ENCODE data around the gene SH3GLB1.
A peak's percentile ranks its signal among the peaks of the same experiment; 100 is the strongest.
"Not testable (repeated sequence)": the region's sequence is repeated elsewhere in the genome, so short reads cannot be mapped to it uniquely, and the experiment has no call there.

The SH3GLB1 gene

GRCh38 chr1:86704458-86704971, at the start of gene SH3GLB1:
TSS of gene SH3GLB1 (plus strand) at chr1:86704576. CDS start at chr1:86704900, 324 bp downstream.
- peak; percentile 93 to 97 for DNase-seq (ENCODE audit: low spot score in 2 of 2)
- ATAC-seq (ENCODE audit: low read depth) = peak; percentile 87
- Mint-ChIP-seq H3K9me3 (no peaks in the 10 kb centered on the region), H3K27ac (peak within 1 kb of the TSS; percentile 99), H3K4me3 (peak within 1 kb of the TSS; percentile 92), H3K36me3 (peaks cover 4% of the 10 kb centered on the region), H3K27me3 (no peaks in the 10 kb centered on the region), H3K4me1 (peaks cover 26% of the 10 kb centered on the region)

GRCh38 chr1:86658381-86658780, 46.0 kb upstream of the SH3GLB1 start:
- not testable (repeated sequence) for ATAC-seq (ENCODE audit: low read depth); H3K27ac Mint-ChIP-seq; H3K36me3 Mint-ChIP-seq; DNase-seq (ENCODE audit: low spot score in 2 of 2); H3K4me3 Mint-ChIP-seq; H3K9me3 Mint-ChIP-seq; H3K4me1 Mint-ChIP-seq; H3K27me3 Mint-ChIP-seq

GRCh38 chr1:86666368-86666767, 38.0 kb upstream of the SH3GLB1 start:
- Mint-ChIP-seq H3K27me3 (no peaks in the 10 kb centered on the region), H3K4me1 (peaks cover 2% of the 10 kb centered on the region), H3K27ac (no peak overlapping the region), H3K9me3 (peaks cover 6% of the 10 kb centered on the region), H3K4me3 (no peak overlapping the region), H3K36me3 (peaks cover 6% of the 10 kb centered on the region)
- DNase-seq (ENCODE audit: low spot score in 2 of 2) = no peak
- ATAC-seq (ENCODE audit: low read depth) = no peak

GRCh38 chr1:86687595-86687994, 16.8 kb upstream of the SH3GLB1 start:
- ATAC-seq (ENCODE audit: low read depth) (peak; percentile 50), DNase-seq (ENCODE audit: low spot score in 2 of 2) (no peak)
- Mint-ChIP-seq H3K4me3 (no peak overlapping the region), H3K36me3 (no peaks in the 10 kb centered on the region), H3K27ac (no peak overlapping the region), H3K27me3 (no peaks in the 10 kb centered on the region), H3K9me3 (no peaks in the 10 kb centered on the region), H3K4me1 (no peaks in the 10 kb centered on the region)

GRCh38 chr1:86692641-86693040, 11.7 kb upstream of the SH3GLB1 start:
- Mint-ChIP-seq H3K27me3 (no peaks in the 10 kb centered on the region), H3K36me3 (no peaks in the 10 kb centered on the region), H3K4me1 (no peaks in the 10 kb centered on the region), H3K9me3 (no peaks in the 10 kb centered on the region), H3K27ac (no peak overlapping the region), H3K4me3 (no peak overlapping the region)
- DNase-seq (ENCODE audit: low spot score in 2 of 2) (no peak), ATAC-seq (ENCODE audit: low read depth) (no peak)

- Mint-ChIP-seq H3K9me3 (no peaks in the 10 kb centered on the region), H3K27ac (no peak overlapping the region), H3K27me3 (no peaks in the 10 kb centered on the region), H3K4me3 (no peak overlapping the region), H3K4me1 (peaks cover 2% of the 10 kb centered on the region), H3K36me3 (no peaks in the 10 kb centered on the region)
- ATAC-seq (ENCODE audit: low read depth) = no peak
- DNase-seq (ENCODE audit: low spot score in 2 of 2) = no peak
Measured at GRCh38 chr1:86695400-86695799, 9.0 kb upstream of the SH3GLB1 start.

- no peaks in the 10 kb centered on the region for H3K9me3 Mint-ChIP-seq
- H3K27ac Mint-ChIP-seq = no peak overlapping the region
- no peaks in the 10 kb centered on the region for H3K36me3 Mint-ChIP-seq
- peaks cover 2% of the 10 kb centered on the region for H3K4me1 Mint-ChIP-seq
- no peaks in the 10 kb centered on the region for H3K27me3 Mint-ChIP-seq
- DNase-seq (ENCODE audit: low spot score in 2 of 2) = no peak
- H3K4me3 Mint-ChIP-seq = no peak overlapping the region
- ATAC-seq (ENCODE audit: low read depth) = no peak
Measured at GRCh38 chr1:86696522-86696921, 7.9 kb upstream of the SH3GLB1 start.

GRCh38 chr1:86699186-86699585, 5.2 kb upstream of the SH3GLB1 start:
- no peak for ATAC-seq (ENCODE audit: low read depth)
- Mint-ChIP-seq H3K4me3 (no peak overlapping the region), H3K4me1 (peaks cover 12% of the 10 kb centered on the region), H3K27me3 (no peaks in the 10 kb centered on the region), H3K27ac (no peak overlapping the region), H3K36me3 (no peaks in the 10 kb centered on the region), H3K9me3 (no peaks in the 10 kb centered on the region)
- no peak for DNase-seq (ENCODE audit: low spot score in 2 of 2)

- DNase-seq (ENCODE audit: low spot score in 2 of 2) = no peak
- no peak overlapping the region for H3K4me3 Mint-ChIP-seq
- no peak overlapping the region for H3K27ac Mint-ChIP-seq
- no peak for ATAC-seq (ENCODE audit: low read depth)
- no peaks in the 10 kb centered on the region for H3K27me3 Mint-ChIP-seq
- H3K36me3 Mint-ChIP-seq = no peaks in the 10 kb centered on the region
- H3K9me3 Mint-ChIP-seq = no peaks in the 10 kb centered on the region
- H3K4me1 Mint-ChIP-seq = peaks cover 20% of the 10 kb centered on the region
Measured at GRCh38 chr1:86701731-86702130, 2.6 kb upstream of the SH3GLB1 start.

GRCh38 chr1:86702954-86703494, 1.4 kb upstream of the SH3GLB1 start:
- Mint-ChIP-seq H3K4me1 (peaks cover 26% of the 10 kb centered on the region), H3K27ac (peak overlapping the region; percentile 99), H3K4me3 (peak overlapping the region; percentile 56)
- ATAC-seq (ENCODE audit: low read depth); H3K27me3 Mint-ChIP-seq; H3K36me3 Mint-ChIP-seq; DNase-seq (ENCODE audit: low spot score in 2 of 2); H3K9me3 Mint-ChIP-seq: not testable (repeated sequence)

GRCh38 chr1:86703696-86704457, 499 bp upstream of the SH3GLB1 start:
- Mint-ChIP-seq H3K9me3 (no peaks in the 10 kb centered on the region), H3K4me3 (peak overlapping the region; percentile 92), H3K36me3 (peaks cover 4% of the 10 kb centered on the region), H3K27me3 (no peaks in the 10 kb centered on the region), H3K27ac (peak overlapping the region; percentile 99), H3K4me1 (peaks cover 26% of the 10 kb centered on the region)
- DNase-seq (ENCODE audit: low spot score in 2 of 2) = no peak
- ATAC-seq (ENCODE audit: low read depth) = peak; percentile 35

- Mint-ChIP-seq H3K4me1 (peaks cover 26% of the 10 kb centered on the region), H3K27ac (peak overlapping the region; percentile 99), H3K27me3 (no peaks in the 10 kb centered on the region), H3K4me3 (peak overlapping the region; percentile 92), H3K9me3 (no peaks in the 10 kb centered on the region), H3K36me3 (peaks cover 4% of the 10 kb centered on the region)
- peak; percentile 6 for ATAC-seq (ENCODE audit: low read depth)
- DNase-seq (ENCODE audit: low spot score in 2 of 2) = peak in 1 of 2 donors; percentile 21
Measured at GRCh38 chr1:86704972-86705664, 742 bp downstream of the SH3GLB1 start.

- Mint-ChIP-seq H3K4me3 (peak overlapping the region; percentile 92), H3K27me3 (no peaks in the 10 kb centered on the region), H3K36me3 (peaks cover 4% of the 10 kb centered on the region), H3K27ac (peak overlapping the region; percentile 99), H3K4me1 (peaks cover 24% of the 10 kb centered on the region), H3K9me3 (no peaks in the 10 kb centered on the region)
- DNase-seq (ENCODE audit: low spot score in 2 of 2) = no peak
- no peak for ATAC-seq (ENCODE audit: low read depth)
Measured at GRCh38 chr1:86705665-86705985, 1.2 kb downstream of the SH3GLB1 start.

- no peaks in the 10 kb centered on the region for H3K9me3 Mint-ChIP-seq
- no peaks in the 10 kb centered on the region for H3K27me3 Mint-ChIP-seq
- H3K27ac Mint-ChIP-seq = peak overlapping the region; percentile 99
- peaks cover 24% of the 10 kb centered on the region for H3K4me1 Mint-ChIP-seq
- no peak for ATAC-seq (ENCODE audit: low read depth)
- H3K4me3 Mint-ChIP-seq = peak overlapping the region; percentile 92
- no peak for DNase-seq (ENCODE audit: low spot score in 2 of 2)
- peaks cover 4% of the 10 kb centered on the region for H3K36me3 Mint-ChIP-seq
Measured at GRCh38 chr1:86706018-86706635, 1.8 kb downstream of the SH3GLB1 start.

Data from memory B cell (primary cell).